Measurements from ENCODE around the gene ASGR2.

Gene ASGR2

DNA sequence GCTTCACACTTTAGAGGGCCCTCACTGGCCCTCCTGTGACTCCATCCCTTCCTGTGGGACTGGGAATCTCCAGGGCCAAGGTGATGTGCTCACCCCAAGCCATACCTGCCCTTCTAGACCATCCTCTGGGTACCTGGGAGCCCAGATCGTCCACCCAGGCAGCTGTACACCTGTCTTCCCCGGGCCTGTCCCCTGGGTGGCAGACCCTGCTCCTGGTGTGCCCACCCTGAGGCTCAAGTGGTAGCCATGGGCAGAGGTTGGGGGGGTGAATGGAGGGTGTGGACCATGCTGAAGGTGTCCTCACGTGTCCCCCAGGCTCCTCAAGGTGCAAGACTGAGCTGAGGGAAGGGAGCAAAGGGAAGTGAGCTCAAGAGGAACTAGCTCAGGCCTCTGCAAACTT, 43.9 kb downstream of the ASGR2 start:
- TF ChIP-seq, protein P1, sequence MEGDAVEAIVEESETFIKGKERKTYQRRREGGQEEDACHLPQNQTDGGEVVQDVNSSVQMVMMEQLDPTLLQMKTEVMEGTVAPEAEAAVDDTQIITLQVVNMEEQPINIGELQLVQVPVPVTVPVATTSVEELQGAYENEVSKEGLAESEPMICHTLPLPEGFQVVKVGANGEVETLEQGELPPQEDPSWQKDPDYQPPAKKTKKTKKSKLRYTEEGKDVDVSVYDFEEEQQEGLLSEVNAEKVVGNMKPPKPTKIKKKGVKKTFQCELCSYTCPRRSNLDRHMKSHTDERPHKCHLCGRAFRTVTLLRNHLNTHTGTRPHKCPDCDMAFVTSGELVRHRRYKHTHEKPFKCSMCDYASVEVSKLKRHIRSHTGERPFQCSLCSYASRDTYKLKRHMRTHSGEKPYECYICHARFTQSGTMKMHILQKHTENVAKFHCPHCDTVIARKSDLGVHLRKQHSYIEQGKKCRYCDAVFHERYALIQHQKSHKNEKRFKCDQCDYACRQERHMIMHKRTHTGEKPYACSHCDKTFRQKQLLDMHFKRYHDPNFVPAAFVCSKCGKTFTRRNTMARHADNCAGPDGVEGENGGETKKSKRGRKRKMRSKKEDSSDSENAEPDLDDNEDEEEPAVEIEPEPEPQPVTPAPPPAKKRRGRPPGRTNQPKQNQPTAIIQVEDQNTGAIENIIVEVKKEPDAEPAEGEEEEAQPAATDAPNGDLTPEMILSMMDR (IDR thresholded peaks at IDR 0.05; ENCODE audit: low read length) = no peak
- TF ChIP-seq EZH2phosphoT487 (IDR thresholded peaks at IDR 0.05; ENCODE audit: low read length) (no peak), EZH2 (optimal IDR thresholded peaks at IDR 0.05; ENCODE audit: low read depth, low read length) (no peak)
- Histone ChIP-seq H3F3A (ENCODE audit: insufficient read depth, low read length) (no peaks in the 10 kb centered on the region), H2AFZ (ENCODE audit: low read length) (no peak overlapping the region), H3K79me2 (ENCODE audit: low read length) (no peaks in the 10 kb centered on the region), H3K4me2 (ENCODE audit: low read depth, low read length) (no peak overlapping the region), H3K4me1 (ENCODE audit: low read length) (no peaks in the 10 kb centered on the region), H3K27ac (ENCODE audit: low read length) (no peak overlapping the region), H3K9ac (ENCODE audit: low read length) (no peak overlapping the region), H4K20me1 (ENCODE audit: insufficient read depth, low read length) (no peaks in the 10 kb centered on the region), H3K36me3 (replicated peaks; ENCODE audit: insufficient read depth, low read length) (no peaks in the 10 kb centered on the region), H3K9me2 (replicated peaks; ENCODE audit: insufficient read depth, low read length) (no peaks in the 10 kb centered on the region), H3K4me3 (ENCODE audit: low read length) (no peak overlapping the region), H3K9me3 (replicated peaks; ENCODE audit: insufficient read depth, low read length) (no peaks in the 10 kb centered on the region), H3K27me3 (replicated peaks; ENCODE audit: insufficient read depth, low read length) (peaks cover 69% of the 10 kb centered on the region)
- no peak for DNase-seq

DNA sequence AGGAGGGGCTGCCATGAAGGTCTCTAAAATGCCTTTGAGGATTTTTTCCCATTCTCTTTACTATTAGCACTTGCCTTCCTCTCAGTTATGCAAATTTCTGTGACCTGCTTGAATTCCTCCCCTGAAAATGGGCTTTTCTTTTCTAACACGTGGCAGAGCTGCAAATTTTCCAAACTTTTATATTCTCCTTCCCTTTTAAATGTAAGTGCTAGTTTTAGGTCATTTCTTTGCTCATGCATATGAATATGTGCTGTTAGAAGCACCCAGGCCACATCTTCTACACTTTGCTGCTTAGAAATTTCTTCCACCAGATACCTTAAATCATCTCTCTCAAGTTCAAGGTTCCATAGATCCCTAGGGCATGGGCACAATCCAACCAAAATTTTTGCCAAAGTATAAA, 46.4 kb downstream of the ASGR2 start:
- no peak for DNase-seq
- Histone ChIP-seq H3K4me2 (ENCODE audit: low read depth, low read length) (no peak overlapping the region), H3K36me3 (replicated peaks; ENCODE audit: insufficient read depth, low read length) (no peaks in the 10 kb centered on the region), H3K27ac (ENCODE audit: low read length) (no peak overlapping the region), H3K9me3 (replicated peaks; ENCODE audit: insufficient read depth, low read length) (no peaks in the 10 kb centered on the region), H3K9me2 (replicated peaks; ENCODE audit: insufficient read depth, low read length) (no peaks in the 10 kb centered on the region), H3K4me1 (ENCODE audit: low read length) (no peaks in the 10 kb centered on the region), H2AFZ (ENCODE audit: low read length) (no peak overlapping the region), H3K27me3 (replicated peaks; ENCODE audit: insufficient read depth, low read length) (peaks cover 69% of the 10 kb centered on the region), H3K79me2 (ENCODE audit: low read length) (no peaks in the 10 kb centered on the region), H4K20me1 (ENCODE audit: insufficient read depth, low read length) (no peaks in the 10 kb centered on the region), H3F3A (ENCODE audit: insufficient read depth, low read length) (no peaks in the 10 kb centered on the region), H3K4me3 (ENCODE audit: low read length) (no peak overlapping the region), H3K9ac (ENCODE audit: low read length) (no peak overlapping the region)
- TF ChIP-seq EZH2 (optimal IDR thresholded peaks at IDR 0.05; ENCODE audit: low read depth, low read length) (no peak), EZH2phosphoT487 (IDR thresholded peaks at IDR 0.05; ENCODE audit: low read length) (no peak)
- TF ChIP-seq, protein P1 (IDR thresholded peaks at IDR 0.05; ENCODE audit: low read length) = no peak

- Histone ChIP-seq H3K79me2 (ENCODE audit: low read length) (no peaks in the 10 kb centered on the region), H3K27ac (ENCODE audit: low read length) (no peak overlapping the region), H3K9ac (ENCODE audit: low read length) (no peak overlapping the region), H3K27me3 (replicated peaks; ENCODE audit: insufficient read depth, low read length) (peaks cover 69% of the 10 kb centered on the region), H3K9me3 (replicated peaks; ENCODE audit: insufficient read depth, low read length) (no peaks in the 10 kb centered on the region), H3K9me2 (replicated peaks; ENCODE audit: insufficient read depth, low read length) (no peaks in the 10 kb centered on the region), H3K36me3 (replicated peaks; ENCODE audit: insufficient read depth, low read length) (no peaks in the 10 kb centered on the region), H3K4me3 (ENCODE audit: low read length) (no peak overlapping the region), H2AFZ (ENCODE audit: low read length) (no peak overlapping the region), H3K4me2 (ENCODE audit: low read depth, low read length) (no peak overlapping the region), H4K20me1 (ENCODE audit: insufficient read depth, low read length) (no peaks in the 10 kb centered on the region), H3K4me1 (ENCODE audit: low read length) (no peaks in the 10 kb centered on the region), H3F3A (ENCODE audit: insufficient read depth, low read length) (no peaks in the 10 kb centered on the region)
- TF ChIP-seq EZH2 (optimal IDR thresholded peaks at IDR 0.05; ENCODE audit: low read depth, low read length) = no peak
- TF ChIP-seq, protein P1 (IDR thresholded peaks at IDR 0.05; ENCODE audit: low read length) = no peak
- TF ChIP-seq EZH2phosphoT487 (IDR thresholded peaks at IDR 0.05; ENCODE audit: low read length) = no peak
- DNase-seq = peak; percentile 1
Measured at GRCh38 chr17:7067198-7067597, 47.4 kb downstream of the ASGR2 start.

All from MM.1S (cell line).